Hepatocyte (in vitro differentiated cells): Measurements from ENCODE around the gene ARRB1. TPM values are rescaled to one million over a fixed set of nuclear protein-coding genes. Genes with fewer than 3 reads are reported as not detected.
A peak's percentile ranks its signal among the peaks of the same experiment; 100 is the strongest.

Experiments
- DNase-seq: peaks from one replicate; pipeline ENCODE4 v3.0.0-alpha.2; 2016; ENCODE audit warnings: low spot score
- H2AFZ ChIP-seq: fragments of 200-600 bp; sonication (generic); 2 replicates; pipeline ENCODE4 v1.6.0; 2016; ENCODE audit warnings: antibody characterized with exemption, mild to moderate bottlenecking
- H3K27ac ChIP-seq: fragments of 200-600 bp; sonication (generic); 2 replicates; pipeline ENCODE4 v1.5.1; 2016; ENCODE audit warnings: mild to moderate bottlenecking
- H3K27me3 ChIP-seq: fragments of 200-600 bp; sonication (generic); 2 replicates; pipeline ENCODE4 v1.6.1; 2016
- H3K36me3 ChIP-seq: fragments of 200-600 bp; sonication (generic); replicated peaks from 2 replicates; pipeline ENCODE4 v1.5.1; 2016; ENCODE audit warnings: low read depth; ENCODE audit not compliant: insufficient read depth
- H3K4me1 ChIP-seq: fragments of 200-600 bp; sonication (generic); 2 replicates; pipeline ENCODE4 v1.5.1; 2016; ENCODE audit warnings: mild to moderate bottlenecking, moderate library complexity; ENCODE audit not compliant: insufficient read depth
- H3K4me2 ChIP-seq: fragments of 200-600 bp; sonication (generic); 2 replicates; pipeline ENCODE4 v1.6.0; 2016
- H3K4me3 ChIP-seq: fragments of 200-600 bp; sonication (generic); 2 replicates; pipeline ENCODE4 v1.5.1; 2016; ENCODE audit warnings: mild to moderate bottlenecking
- H3K79me2 ChIP-seq: fragments of 200-600 bp; sonication (generic); 2 replicates; pipeline ENCODE4 v1.6.0; 2017; ENCODE audit warnings: mild to moderate bottlenecking
- H3K9me2 ChIP-seq: fragments of 200-600 bp; sonication (generic); replicated peaks from 2 replicates; pipeline ENCODE4 v1.6.0; 2017; ENCODE audit warnings: mild to moderate bottlenecking; ENCODE audit not compliant: insufficient read depth
- H3K9me3 ChIP-seq: fragments of 200-600 bp; sonication (generic); 2 replicates; pipeline ENCODE4 v1.5.1; 2016; ENCODE audit warnings: low read depth, mild to moderate bottlenecking
- H4K20me1 ChIP-seq: fragments of 200-600 bp; sonication (generic); 2 replicates; pipeline ENCODE4 v1.6.0; 2016; ENCODE audit warnings: mild to moderate bottlenecking; ENCODE audit not compliant: insufficient read depth, poor library complexity, severe bottlenecking
- EZH2 ChIP-seq: fragments of 200-600 bp; sonication (generic); IDR thresholded peaks from 2 replicates; pipeline ENCODE4 v1.6.1; 2016; ENCODE audit warnings: antibody characterized with exemption, mild to moderate bottlenecking, borderline replicate concordance
- EZH2phosphoT487 ChIP-seq: fragments of 200-600 bp; sonication (generic); IDR thresholded peaks from one replicate; pipeline ENCODE4 v1.6.1; 2018; ENCODE audit warnings: antibody characterized with exemption, mild to moderate bottlenecking, low read depth, moderate library complexity; ENCODE audit not compliant: unreplicated experiment, severe bottlenecking
- WGBS: methylation state at CpG from one replicate; pipeline ENCODE4 v1.1.6; 2016; ENCODE audit warnings: low lambda C conversion rate; ENCODE audit errors: missing lambda C conversion rate; 5-methylcytosine and 5-hydroxymethylcytosine counted together
- polyA plus RNA-seq: library from polyadenylated mRNA; unstranded; fragments of >200 nt; fragmentation: Nextera tagmentation; extraction: Ambion mirVana; gene quantifications from 2 replicates; pipeline ENCODE4 v1.2.1, GENCODE V29; 2016
- total RNA-seq: library from RNA; depleted of rRNA; stranded (reverse); fragments of >200 nt; gene quantifications from 2 replicates; pipeline ENCODE4 v1.2.3, GENCODE V29; 2014
- TF ChIP-seq, protein P1 (sequence below): fragments of 200-600 bp; sonication (generic); IDR thresholded peaks from 2 replicates; pipeline ENCODE4 v1.5.1; 2016; ENCODE audit warnings: antibody characterized with exemption, mild to moderate bottlenecking; ENCODE audit not compliant: poor library complexity

The ARRB1 gene
- total and polyA plus RNA-seq, 2 experiments from 2014 or later, result 16.2 to 83.2 TPM

DNA sequence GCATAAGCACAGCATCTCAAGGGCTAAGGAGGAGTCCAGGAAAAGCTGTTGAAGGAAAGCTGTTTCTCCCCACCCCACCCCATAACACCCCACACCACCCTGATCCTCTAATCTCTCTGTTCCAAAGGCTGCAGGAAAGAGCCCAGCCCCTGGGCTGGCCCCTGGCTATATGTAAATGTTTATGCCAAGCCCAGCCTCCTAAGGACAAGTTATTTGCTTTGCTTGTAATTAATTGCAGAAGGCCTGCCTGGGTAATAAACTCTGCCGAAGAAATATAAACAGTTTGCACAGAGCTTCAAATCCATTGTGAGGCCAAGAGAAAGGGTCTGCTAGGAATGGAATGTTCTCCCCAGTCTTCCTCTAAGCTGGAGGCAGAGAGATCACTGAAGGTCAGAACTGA, 21.2 kb downstream of the ARRB1 start:
- peak overlapping the region; percentile 88 for H3K27ac ChIP-seq
- WGBS, result 13% methylated on average over 1 of the region's 1 CpG
- TF ChIP-seq EZH2 (no peak), EZH2phosphoT487 (no peak)
- TF ChIP-seq, protein P1, sequence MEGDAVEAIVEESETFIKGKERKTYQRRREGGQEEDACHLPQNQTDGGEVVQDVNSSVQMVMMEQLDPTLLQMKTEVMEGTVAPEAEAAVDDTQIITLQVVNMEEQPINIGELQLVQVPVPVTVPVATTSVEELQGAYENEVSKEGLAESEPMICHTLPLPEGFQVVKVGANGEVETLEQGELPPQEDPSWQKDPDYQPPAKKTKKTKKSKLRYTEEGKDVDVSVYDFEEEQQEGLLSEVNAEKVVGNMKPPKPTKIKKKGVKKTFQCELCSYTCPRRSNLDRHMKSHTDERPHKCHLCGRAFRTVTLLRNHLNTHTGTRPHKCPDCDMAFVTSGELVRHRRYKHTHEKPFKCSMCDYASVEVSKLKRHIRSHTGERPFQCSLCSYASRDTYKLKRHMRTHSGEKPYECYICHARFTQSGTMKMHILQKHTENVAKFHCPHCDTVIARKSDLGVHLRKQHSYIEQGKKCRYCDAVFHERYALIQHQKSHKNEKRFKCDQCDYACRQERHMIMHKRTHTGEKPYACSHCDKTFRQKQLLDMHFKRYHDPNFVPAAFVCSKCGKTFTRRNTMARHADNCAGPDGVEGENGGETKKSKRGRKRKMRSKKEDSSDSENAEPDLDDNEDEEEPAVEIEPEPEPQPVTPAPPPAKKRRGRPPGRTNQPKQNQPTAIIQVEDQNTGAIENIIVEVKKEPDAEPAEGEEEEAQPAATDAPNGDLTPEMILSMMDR, result no peak
- H3K4me3 ChIP-seq, result no peak overlapping the region
- no peaks in the 10 kb centered on the region for H3K27me3 ChIP-seq
- peaks cover 67% of the 10 kb centered on the region for H3K4me1 ChIP-seq
- H3K79me2 ChIP-seq, result peaks cover 83% of the 10 kb centered on the region
- H3K9me3 ChIP-seq, result no peaks in the 10 kb centered on the region
- peak overlapping the region; percentile 66 for H3K4me2 ChIP-seq
- no peaks in the 10 kb centered on the region for H3K9me2 ChIP-seq
- peaks cover 3% of the 10 kb centered on the region for H4K20me1 ChIP-seq
- no peak overlapping the region for H2AFZ ChIP-seq
- DNase-seq, result peak; percentile 81
- H3K36me3 ChIP-seq, result no peaks in the 10 kb centered on the region

DNA sequence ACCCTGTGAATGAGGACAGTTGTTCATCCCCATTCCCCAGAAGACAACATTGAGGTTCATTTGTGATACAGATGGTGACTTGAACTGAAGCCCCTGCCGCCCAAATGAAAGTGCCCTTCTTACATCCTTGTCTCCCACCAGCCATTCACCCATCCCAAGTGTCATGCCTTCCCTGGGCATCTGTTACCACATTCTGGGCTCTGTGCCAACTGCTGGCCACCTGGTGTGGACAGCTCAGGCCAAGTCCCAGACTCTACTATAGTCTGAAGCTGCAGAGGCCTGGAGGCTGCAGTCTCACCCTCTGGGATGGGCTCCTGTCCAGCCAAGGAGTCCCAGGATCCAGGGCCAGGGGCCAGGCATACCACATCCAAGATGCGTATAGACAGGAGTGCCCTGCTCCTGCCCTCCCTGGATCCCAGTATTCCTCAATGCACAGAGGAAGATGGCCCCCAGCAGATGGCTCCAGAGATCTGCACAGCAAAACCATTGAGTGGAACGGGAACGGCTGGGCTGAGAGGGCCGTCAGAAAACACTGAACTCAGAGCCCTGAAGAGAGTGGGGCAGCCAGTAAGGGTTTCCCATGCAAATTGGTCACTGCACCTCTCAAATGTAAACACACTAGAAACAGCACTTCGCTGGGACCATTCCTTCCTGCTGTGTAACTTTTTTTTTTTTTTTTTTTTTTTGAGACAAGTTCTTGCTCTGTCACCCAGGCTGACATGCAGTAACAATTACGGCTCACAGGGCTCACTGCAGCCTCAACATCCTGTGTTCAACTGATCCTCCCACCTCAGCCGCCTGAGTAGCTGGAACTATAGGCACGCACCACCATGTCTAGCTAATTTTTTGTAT, 22.8 kb downstream of the ARRB1 start:
- Histone ChIP-seq H4K20me1 (peaks cover 3% of the 10 kb centered on the region), H3K36me3 (no peaks in the 10 kb centered on the region), H3K4me3 (no peak overlapping the region), H3K9me3 (no peaks in the 10 kb centered on the region), H3K27ac (peak overlapping the region; percentile 88), H3K9me2 (no peaks in the 10 kb centered on the region), H3K79me2 (peaks cover 81% of the 10 kb centered on the region), H3K4me2 (peak overlapping the region; percentile 66), H2AFZ (no peak overlapping the region), H3K4me1 (peaks cover 57% of the 10 kb centered on the region), H3K27me3 (no peaks in the 10 kb centered on the region)
- WGBS, result 25% methylated on average over 9 of the region's 9 CpGs
- DNase-seq, result peak; percentile 90
- no peak for TF ChIP-seq EZH2phosphoT487
- TF ChIP-seq, protein P1, result peak; percentile 81
- TF ChIP-seq EZH2, result no peak

DNA sequence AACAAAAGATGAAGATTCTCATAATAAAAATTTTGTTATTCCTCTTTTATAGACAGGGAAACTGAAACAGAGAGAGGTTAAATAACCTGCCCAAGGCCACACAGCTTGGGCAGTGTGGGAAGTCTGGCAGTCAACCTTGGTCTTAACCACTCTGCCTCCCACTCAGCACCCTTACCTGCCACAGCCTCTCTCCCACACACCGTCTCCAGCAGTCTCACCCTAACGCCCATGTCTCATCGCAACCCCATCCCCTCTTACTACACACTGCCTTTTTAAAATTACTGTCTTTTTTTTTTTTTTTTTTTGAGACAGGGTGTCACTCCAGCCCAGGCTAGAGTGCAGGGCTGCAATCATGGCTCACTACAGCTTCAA, 25.0 kb downstream of the ARRB1 start:
- no peak for DNase-seq
- Histone ChIP-seq H3K27me3 (no peaks in the 10 kb centered on the region), H3K4me3 (no peak overlapping the region), H3K27ac (peak overlapping the region; percentile 90), H2AFZ (no peak overlapping the region), H3K4me2 (no peak overlapping the region), H3K36me3 (no peaks in the 10 kb centered on the region), H4K20me1 (peaks cover 3% of the 10 kb centered on the region), H3K9me3 (no peaks in the 10 kb centered on the region), H3K4me1 (peaks cover 60% of the 10 kb centered on the region), H3K79me2 (peaks cover 78% of the 10 kb centered on the region), H3K9me2 (no peaks in the 10 kb centered on the region)
- WGBS, result 79% methylated on average over 3 of the region's 3 CpGs
- TF ChIP-seq EZH2 (no peak), EZH2phosphoT487 (no peak)
- TF ChIP-seq, protein P1, result no peak
